Neuronal stem cell (in vitro differentiated cells): ENCODE data around the gene RNF181.

Source experiments
- DNase-seq: peaks from one replicate; pipeline ENCODE4 v3.0.0-alpha.2; 2013; ENCODE audit warnings: low spot score
- H2AFZ ChIP-seq: one replicate; pipeline ENCODE4 v1.6.1; 2013; ENCODE audit warnings: mild to moderate bottlenecking, low read length, inconsistent platforms
- H2AK5ac ChIP-seq: 2 replicates; pipeline ENCODE4 v1.6.1; 2013; ENCODE audit warnings: low read depth, mild to moderate bottlenecking, inconsistent platforms, low read length, moderate library complexity, mixed read lengths
- H2BK120ac ChIP-seq: 2 replicates; pipeline ENCODE4 v1.6.1; 2013; ENCODE audit warnings: low read depth, mild to moderate bottlenecking, inconsistent platforms, low read length, moderate library complexity, mixed read lengths
- H2BK12ac ChIP-seq: one replicate; pipeline ENCODE4 v1.6.1; 2013; ENCODE audit warnings: low read length, inconsistent platforms
- H2BK15ac ChIP-seq: 2 replicates; pipeline ENCODE4 v1.6.1; 2013; ENCODE audit warnings: mild to moderate bottlenecking, low read length, inconsistent platforms, mixed read lengths
- H2BK5ac ChIP-seq: one replicate; pipeline ENCODE4 v1.6.1; 2013; ENCODE audit warnings: inconsistent platforms, mild to moderate bottlenecking, low read length, moderate library complexity
- H3K14ac ChIP-seq: one replicate; pipeline ENCODE4 v1.6.1; 2013; ENCODE audit warnings: low read length, inconsistent platforms
- H3K18ac ChIP-seq: 2 replicates; pipeline ENCODE4 v1.6.1; 2013; ENCODE audit warnings: low read length, inconsistent platforms
- H3K23ac ChIP-seq: 2 replicates; pipeline ENCODE4 v1.6.1; 2013; ENCODE audit warnings: low read depth, mild to moderate bottlenecking, mixed read lengths, low read length, inconsistent platforms; ENCODE audit not compliant: poor library complexity
- H3K27ac ChIP-seq: replicated peaks from 3 replicates; pipeline ENCODE4 v1.5.1; 2013; ENCODE audit warnings: low read length, inconsistent platforms
- H3K27me3 ChIP-seq, 3 experiments: 2 replicates each; pipeline ENCODE4 v1.6.1; 2013; ENCODE audit warnings: low read length in 3 of 3, mild to moderate bottlenecking in 2 of 3, inconsistent platforms in 1 of 3, low read depth in 1 of 3, mixed read lengths in 1 of 3, moderate library complexity in 1 of 3; ENCODE audit not compliant: control insufficient read depth in 3 of 3, insufficient read depth in 3 of 3
- H3K36me3 ChIP-seq, 2 donors: replicated peaks in 1 of 2; 2 replicates each; pipeline ENCODE4 v1.6.1; 2013; ENCODE audit warnings: low read length in 2 of 2; ENCODE audit not compliant: control insufficient read depth in 2 of 2, insufficient read depth in 2 of 2
- H3K4ac ChIP-seq: 2 replicates; pipeline ENCODE4 v1.6.1; 2013; ENCODE audit warnings: inconsistent platforms, mild to moderate bottlenecking, low read length, moderate library complexity
- H3K4me1 ChIP-seq, 2 donors: 1 replicate in 1 of 2; 2 replicates in 1 of 2; pipeline ENCODE4 v1.6.1; 2013; ENCODE audit warnings: low read length in 2 of 2, low read depth in 1 of 2; ENCODE audit not compliant: control insufficient read depth in 2 of 2, insufficient read depth in 1 of 2
- H3K4me2 ChIP-seq: one replicate; pipeline ENCODE4 v1.6.1; 2013; ENCODE audit warnings: mild to moderate bottlenecking, low read length, inconsistent platforms; ENCODE audit not compliant: insufficient read depth, poor library complexity, severe bottlenecking
- H3K4me3 ChIP-seq, 2 donors: 2 replicates each; pipeline ENCODE4 v1.5.1; 2013; ENCODE audit warnings: low read length in 2 of 2, mild to moderate bottlenecking in 2 of 2, inconsistent platforms in 1 of 2, moderate library complexity in 1 of 2
- H3K79me1 ChIP-seq: one replicate; pipeline ENCODE4 v1.6.1; 2013; ENCODE audit warnings: low read depth, mild to moderate bottlenecking, inconsistent platforms, low read length, moderate library complexity
- H3K9ac ChIP-seq: one replicate; pipeline ENCODE4 v1.6.1; 2013; ENCODE audit warnings: mild to moderate bottlenecking, low read depth, low read length, inconsistent platforms; ENCODE audit not compliant: poor library complexity
- H3K9me3 ChIP-seq, 2 donors: replicated peaks in 1 of 2; 2 replicates each; pipeline versions ENCODE3 to v1.6.1; 2013; ENCODE audit warnings: low read length in 2 of 2, mild to moderate bottlenecking in 2 of 2, inconsistent platforms in 1 of 2, low read depth in 1 of 2, mixed read lengths in 1 of 2, moderate library complexity in 1 of 2; ENCODE audit not compliant: control insufficient read depth in 2 of 2, insufficient read depth in 1 of 2
- H4K8ac ChIP-seq: one replicate; pipeline ENCODE4 v1.6.1; 2013; ENCODE audit warnings: low read depth, mild to moderate bottlenecking, inconsistent platforms, low read length, moderate library complexity
- H4K91ac ChIP-seq: one replicate; pipeline ENCODE4 v1.6.1; 2013; ENCODE audit warnings: low read length, low read depth, mild to moderate bottlenecking, inconsistent platforms; ENCODE audit not compliant: poor library complexity
- WGBS, 2 donors: extraction: QIAGEN DNeasy Blood & Tissue Kit; methylation state at CpG; one replicate each; pipeline ENCODE4 v1.1.7; 2013; ENCODE audit warnings: missing lambda C conversion rate in 2 of 2, mixed read lengths in 1 of 2; ENCODE audit not compliant: insufficient read length in 2 of 2, insufficient replicate concordance in 1 of 2; ENCODE audit errors: extremely low coverage in 2 of 2; 5-methylcytosine and 5-hydroxymethylcytosine counted together

The RNF181 gene

DNA sequence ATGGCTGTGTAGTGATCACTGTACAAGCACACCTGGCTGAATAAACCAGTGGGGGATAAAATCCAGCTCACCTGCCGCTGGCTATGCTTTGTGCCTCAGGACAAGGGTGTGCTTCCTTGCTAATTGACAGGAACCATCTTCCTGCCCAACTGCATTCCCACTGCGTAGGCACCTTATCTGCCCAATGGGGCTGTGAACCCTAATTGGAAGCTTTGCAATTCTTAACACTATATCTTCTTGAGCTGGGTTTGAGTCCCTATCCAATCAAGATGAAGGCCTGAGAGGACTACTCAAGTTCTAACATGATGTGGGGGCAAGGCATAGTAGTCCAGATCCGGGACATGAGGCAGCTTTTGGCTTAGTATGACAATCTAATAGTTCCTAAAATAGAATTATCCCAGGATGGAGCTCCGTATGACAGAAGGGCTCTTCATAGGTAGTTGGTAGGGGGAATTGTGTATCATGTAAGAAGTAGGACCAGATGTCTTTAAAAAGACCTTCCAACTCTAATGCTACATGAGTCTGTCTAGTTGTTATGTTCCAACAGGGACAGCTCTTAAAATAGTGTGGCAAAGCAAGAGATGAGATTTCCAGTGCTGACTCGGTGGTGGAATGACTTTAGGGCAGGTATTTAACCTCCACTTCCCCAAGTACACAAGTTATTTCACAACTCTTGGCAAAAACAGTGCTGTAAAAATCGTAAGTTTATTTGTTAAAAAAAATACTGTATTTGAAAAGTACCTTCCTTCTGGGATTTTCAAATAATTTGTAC, 9.2 kb downstream of the RNF181 start:
- H2BK15ac ChIP-seq = no peak overlapping the region
- H2BK5ac ChIP-seq = no peak overlapping the region
- DNase-seq = no peak
- no peak overlapping the region for H2BK12ac ChIP-seq
- H3K14ac ChIP-seq = no peak overlapping the region
- H4K91ac ChIP-seq = no peak overlapping the region
- no peak overlapping the region for H4K8ac ChIP-seq
- H3K9ac ChIP-seq = no peak overlapping the region
- H3K4me1 ChIP-seq = peaks cover 5 to 8% of the 10 kb centered on the region in 2 donors
- H2AFZ ChIP-seq = no peak overlapping the region
- WGBS, 2 donors = no CpG with 5 or more reads among the region's 6 CpGs
- peaks cover 22 to 58% of the 10 kb centered on the region in 2 donors for H3K36me3 ChIP-seq
- peaks cover 7% of the 10 kb centered on the region for H3K79me1 ChIP-seq
- no peak overlapping the region for H3K18ac ChIP-seq
- no peaks in the 10 kb centered on the region for H3K27me3 ChIP-seq
- no peak overlapping the region for H3K23ac ChIP-seq
- no peak overlapping the region for H3K4me3 ChIP-seq
- H2BK120ac ChIP-seq = no peak overlapping the region
- H3K9me3 ChIP-seq = peaks cover 0 to 2% of the 10 kb centered on the region in 2 donors
- no peak overlapping the region for H3K4ac ChIP-seq
- no peak overlapping the region for H2AK5ac ChIP-seq
- H3K4me2 ChIP-seq = no peak overlapping the region
- no peak overlapping the region for H3K27ac ChIP-seq

DNA sequence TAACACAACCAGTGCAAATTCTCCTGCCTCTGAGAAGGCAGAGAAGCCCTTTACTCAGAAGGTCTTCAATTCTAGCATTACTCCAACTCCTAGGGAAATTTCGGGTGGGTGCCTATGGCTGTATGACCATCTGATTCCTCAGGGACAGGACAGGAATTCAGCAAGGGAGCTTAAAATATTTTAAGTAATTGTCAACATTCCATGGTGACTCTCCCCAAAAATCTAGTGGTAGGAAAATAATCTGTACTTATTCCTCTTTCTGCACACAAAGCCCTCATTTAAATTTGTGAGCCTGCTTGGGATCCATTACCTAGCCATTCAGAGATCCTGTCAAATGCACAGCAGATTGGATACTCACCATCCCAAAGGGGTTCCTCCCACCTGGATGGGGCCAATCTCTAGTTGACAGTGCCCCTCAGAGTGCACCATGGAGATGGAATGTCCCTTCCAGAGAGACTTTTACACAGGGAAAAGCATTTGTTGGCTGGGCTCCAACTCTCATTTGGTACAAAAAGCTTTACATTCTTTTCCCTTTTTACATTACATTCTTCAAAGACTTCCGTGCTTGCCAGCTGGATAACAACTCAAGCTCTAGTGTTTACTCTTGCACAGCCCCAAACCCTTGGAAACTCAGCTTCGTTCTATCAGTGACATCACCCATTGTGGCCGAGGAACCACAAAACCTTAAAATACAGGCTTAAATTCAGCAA, 10.0 kb downstream of the RNF181 start:
- no peak overlapping the region for H3K4ac ChIP-seq
- no peak for DNase-seq
- WGBS, 2 donors = no CpG with 5 or more reads among the region's 4 CpGs
- H3K36me3 ChIP-seq = peaks cover 18 to 61% of the 10 kb centered on the region in 2 donors
- no peak overlapping the region for H3K18ac ChIP-seq
- peaks cover 5 to 8% of the 10 kb centered on the region in 2 donors for H3K4me1 ChIP-seq
- no peaks in the 10 kb centered on the region for H3K27me3 ChIP-seq
- no peak overlapping the region for H2BK120ac ChIP-seq
- H3K14ac ChIP-seq = no peak overlapping the region
- H3K4me3 ChIP-seq = no peak overlapping the region
- H3K79me1 ChIP-seq = peaks cover 7% of the 10 kb centered on the region
- no peak overlapping the region for H2BK12ac ChIP-seq
- H4K8ac ChIP-seq = no peak overlapping the region
- no peak overlapping the region for H2AFZ ChIP-seq
- H2BK15ac ChIP-seq = no peak overlapping the region
- H3K9ac ChIP-seq = no peak overlapping the region
- no peak overlapping the region for H3K27ac ChIP-seq
- peaks cover 0 to 2% of the 10 kb centered on the region in 2 donors for H3K9me3 ChIP-seq
- H4K91ac ChIP-seq = no peak overlapping the region
- H3K23ac ChIP-seq = no peak overlapping the region
- no peak overlapping the region for H3K4me2 ChIP-seq
- H2BK5ac ChIP-seq = no peak overlapping the region
- no peak overlapping the region for H2AK5ac ChIP-seq

DNA sequence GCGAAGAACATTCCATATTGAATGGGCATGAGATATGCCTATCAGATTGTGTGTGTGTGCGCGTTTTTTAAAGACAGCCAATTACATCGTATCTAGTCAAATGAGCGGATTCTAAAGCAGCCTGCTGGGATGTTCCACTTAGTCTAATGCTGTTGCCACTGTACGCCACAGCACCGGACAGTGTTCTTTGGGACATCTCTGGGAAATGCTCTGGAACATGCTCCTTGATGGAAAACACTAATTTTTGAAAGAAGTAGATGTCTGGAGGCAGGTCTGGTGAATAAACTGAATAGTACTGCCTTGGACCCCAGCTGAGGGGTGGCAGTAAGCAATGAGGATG, 10.5 kb downstream of the RNF181 start:
- Histone ChIP-seq H3K4me2 (no peak overlapping the region), H3K4me1 (peaks cover 7 to 9% of the 10 kb centered on the region in 2 donors), H3K14ac (no peak overlapping the region), H2BK15ac (no peak overlapping the region), H3K4me3 (no peak overlapping the region), H3K23ac (no peak overlapping the region), H2BK120ac (no peak overlapping the region), H3K36me3 (peaks cover 17 to 61% of the 10 kb centered on the region in 2 donors), H3K79me1 (peaks cover 7% of the 10 kb centered on the region), H3K27ac (no peak overlapping the region), H3K9ac (no peak overlapping the region), H4K8ac (no peak overlapping the region), H4K91ac (no peak overlapping the region), H2AK5ac (no peak overlapping the region), H2BK5ac (no peak overlapping the region), H3K27me3 (no peaks in the 10 kb centered on the region), H2BK12ac (no peak overlapping the region), H3K9me3 (peaks cover 0 to 2% of the 10 kb centered on the region in 2 donors), H3K4ac (no peak overlapping the region), H2AFZ (no peak overlapping the region), H3K18ac (no peak overlapping the region)
- no peak for DNase-seq
- WGBS, 2 donors = no CpG with 5 or more reads among the region's 7 CpGs
